ENCODE data around the gene DMPK.
"Not testable (repeated sequence)": the region's sequence is repeated elsewhere in the genome, so short reads cannot be mapped to it uniquely, and the experiment has no call there.

DMPK gene

GRCh38 chr19:45747513-45747912 lies 34.8 kb downstream of the DMPK start:
- H3K4me1 ChIP-seq (ENCODE audit: control insufficient read depth, insufficient read depth, low read length): peaks cover 4% of the 10 kb centered on the region
- no peaks in the 10 kb centered on the region for H3K27me3 ChIP-seq (replicated peaks; ENCODE audit: control insufficient read depth, insufficient read depth, low read length)
- no peaks in the 10 kb centered on the region for H3K9me3 ChIP-seq (ENCODE audit: control insufficient read depth, low read length)
- H3K9ac ChIP-seq (ENCODE audit: low read length): no peak overlapping the region
- H3K4me3 ChIP-seq (ENCODE audit: low read length): no peak overlapping the region
- no peak for DNase-seq (ENCODE audit: low read depth)
- H3K36me3 ChIP-seq (ENCODE audit: control insufficient read depth, insufficient read depth, low read length, severe bottlenecking): no peaks in the 10 kb centered on the region

- peaks cover 4% of the 10 kb centered on the region for H3K4me1 ChIP-seq (ENCODE audit: control insufficient read depth, insufficient read depth, low read length)
- no peaks in the 10 kb centered on the region for H3K27me3 ChIP-seq (replicated peaks; ENCODE audit: control insufficient read depth, insufficient read depth, low read length)
- DNase-seq (ENCODE audit: low read depth): no peak
- H3K9ac ChIP-seq (ENCODE audit: low read length): no peak overlapping the region
- H3K9me3 ChIP-seq (ENCODE audit: control insufficient read depth, low read length): no peaks in the 10 kb centered on the region
- H3K4me3 ChIP-seq (ENCODE audit: low read length): no peak overlapping the region
- H3K36me3 ChIP-seq (ENCODE audit: control insufficient read depth, insufficient read depth, low read length, severe bottlenecking): no peaks in the 10 kb centered on the region
These were observed 35.4 kb downstream of the DMPK start for GRCh38 chr19:45746866-45747265.

DNA sequence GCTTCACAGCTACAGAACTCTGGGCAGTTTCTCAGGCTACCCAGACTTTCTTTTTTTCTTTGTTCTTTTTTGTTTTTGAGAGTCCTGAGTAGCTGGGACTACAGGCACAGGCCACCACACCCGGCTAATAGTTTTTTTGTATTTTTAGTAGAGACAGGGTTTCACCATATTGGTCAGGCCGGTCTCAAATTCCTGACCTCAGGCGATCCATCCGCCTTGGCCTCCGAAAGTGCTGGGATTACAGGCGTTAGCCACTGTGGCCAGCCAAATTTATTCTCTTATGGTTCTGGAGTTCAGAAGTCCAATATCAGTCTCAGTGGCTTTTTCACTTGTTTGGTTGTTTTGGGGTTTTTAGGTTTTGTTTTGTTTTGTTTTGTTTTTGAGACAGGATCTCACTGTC lies 36.7 kb downstream of the DMPK start:
- no peaks in the 10 kb centered on the region for H3K36me3 ChIP-seq (ENCODE audit: control insufficient read depth, insufficient read depth, low read length, severe bottlenecking)
- H3K9ac ChIP-seq (ENCODE audit: low read length): no peak overlapping the region
- no peak for DNase-seq (ENCODE audit: low read depth)
- H3K9me3 ChIP-seq (ENCODE audit: control insufficient read depth, low read length): no peaks in the 10 kb centered on the region
- H3K4me3 ChIP-seq (ENCODE audit: low read length): no peak overlapping the region
- H3K4me1 ChIP-seq (ENCODE audit: control insufficient read depth, insufficient read depth, low read length): peaks cover 4% of the 10 kb centered on the region
- no peaks in the 10 kb centered on the region for H3K27me3 ChIP-seq (replicated peaks; ENCODE audit: control insufficient read depth, insufficient read depth, low read length)

DNA sequence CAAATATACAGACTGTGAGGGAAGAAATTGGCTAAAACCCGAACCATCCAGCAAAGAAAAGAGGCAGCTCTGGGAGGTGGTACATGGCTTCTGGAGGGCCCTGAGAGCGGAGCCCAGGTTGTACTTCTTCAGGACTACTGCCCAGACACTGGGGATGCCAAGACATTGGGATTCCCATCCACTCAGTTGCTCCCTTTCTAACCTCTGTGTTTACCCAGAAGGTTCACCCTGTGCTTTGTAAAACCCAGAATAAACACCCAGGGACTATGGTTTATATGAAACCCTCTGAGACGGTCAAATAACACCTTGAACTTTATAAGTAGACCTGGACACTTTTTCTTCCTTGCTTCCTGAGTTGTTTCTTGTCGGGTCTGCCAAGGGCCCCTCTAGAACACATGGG lies 39.3 kb downstream of the DMPK start:
- no peaks in the 10 kb centered on the region for H3K36me3 ChIP-seq (ENCODE audit: control insufficient read depth, insufficient read depth, low read length, severe bottlenecking)
- DNase-seq (ENCODE audit: low read depth): no peak
- no peak overlapping the region for H3K9ac ChIP-seq (ENCODE audit: low read length)

GRCh38 chr19:45739498-45740439 lies 42.5 kb downstream of the DMPK start:
- peaks cover 4% of the 10 kb centered on the region for H3K4me1 ChIP-seq (ENCODE audit: control insufficient read depth, insufficient read depth, low read length)
- H3K36me3 ChIP-seq (ENCODE audit: control insufficient read depth, insufficient read depth, low read length, severe bottlenecking): no peaks in the 10 kb centered on the region
- no peak for DNase-seq (ENCODE audit: low read depth)

More for the DNA sequence above, 39.3 kb downstream of the DMPK start:
- Histone ChIP-seq H3K4me1 (ENCODE audit: control insufficient read depth, insufficient read depth, low read length) (peaks cover 8% of the 10 kb centered on the region), H3K4me3 (ENCODE audit: low read length) (no peak overlapping the region), H3K27me3 (replicated peaks; ENCODE audit: control insufficient read depth, insufficient read depth, low read length) (no peaks in the 10 kb centered on the region), H3K9me3 (ENCODE audit: control insufficient read depth, low read length) (no peaks in the 10 kb centered on the region)

GRCh38 chr19:45733160-45733810 lies 49.0 kb downstream of the DMPK start, which contains the start of gene MEIOSIN:
MEIOSIN (plus strand) TSS chr19:45733439; CDS start chr19:45735377, 1,938 bp downstream.
- H3K4me3 ChIP-seq (ENCODE audit: low read length): no peak within 1 kb of the TSS
- H3K4me1 ChIP-seq (ENCODE audit: control insufficient read depth, insufficient read depth, low read length): peaks cover 13% of the 10 kb centered on the region
- no peaks in the 10 kb centered on the region for H3K27me3 ChIP-seq (replicated peaks; ENCODE audit: control insufficient read depth, insufficient read depth, low read length)
- H3K9ac ChIP-seq (ENCODE audit: low read length): no peak within 1 kb of the TSS
- no peaks in the 10 kb centered on the region for H3K36me3 ChIP-seq (ENCODE audit: control insufficient read depth, insufficient read depth, low read length, severe bottlenecking)
- no peak for DNase-seq (ENCODE audit: low read depth)
- no peaks in the 10 kb centered on the region for H3K9me3 ChIP-seq (ENCODE audit: control insufficient read depth, low read length)

More at GRCh38 chr19:45739498-45740439, 42.5 kb downstream of the DMPK start:
- Histone ChIP-seq H3K27me3 (replicated peaks; ENCODE audit: control insufficient read depth, insufficient read depth, low read length) (no peaks in the 10 kb centered on the region), H3K4me3 (ENCODE audit: low read length) (no peak overlapping the region), H3K9me3 (ENCODE audit: control insufficient read depth, low read length) (no peaks in the 10 kb centered on the region), H3K9ac (ENCODE audit: low read length) (no peak overlapping the region)

DNA sequence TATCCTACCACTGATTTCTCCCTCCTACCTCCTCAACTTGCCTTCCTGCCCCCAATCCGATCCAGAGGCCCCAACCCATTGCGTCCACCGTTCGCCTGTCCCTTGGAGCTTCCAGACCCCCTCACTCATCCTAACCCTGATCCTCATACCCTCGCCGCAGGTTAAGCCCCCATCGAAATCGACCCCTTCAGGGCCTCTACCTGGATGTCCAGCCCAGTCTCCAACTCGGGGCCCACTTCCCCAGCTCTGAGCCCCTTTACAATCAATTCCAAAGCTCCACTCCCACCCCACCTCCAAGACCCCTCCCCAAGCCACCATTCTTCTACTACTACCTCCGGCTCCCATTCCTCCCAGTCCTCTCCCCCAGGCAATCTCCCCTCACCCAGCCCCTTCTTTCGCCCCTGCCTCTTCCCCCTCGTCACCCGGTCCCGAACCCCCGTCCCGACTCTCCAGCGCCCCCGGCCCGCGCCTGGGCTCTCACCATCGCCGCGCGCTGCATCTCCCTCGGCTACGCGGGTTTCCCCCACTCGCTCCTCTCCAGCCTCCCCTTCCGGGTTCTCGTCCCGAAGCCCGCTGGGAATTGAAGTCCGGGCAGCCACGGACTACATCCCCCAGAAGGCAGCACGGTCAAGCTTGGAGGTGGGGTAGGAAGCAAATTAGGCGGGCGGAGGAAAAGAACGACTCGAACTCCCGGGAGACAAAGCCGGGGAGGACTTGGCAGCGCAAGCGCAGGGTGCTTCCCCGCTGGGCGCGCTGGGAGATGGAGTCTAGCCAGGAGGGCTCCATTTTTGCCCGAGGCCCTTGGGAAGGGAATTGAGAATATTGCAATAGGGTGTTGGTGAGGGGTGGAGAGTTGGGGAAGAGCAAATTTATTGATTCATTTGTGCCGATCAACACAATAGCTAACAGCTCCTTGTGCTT lies 51.7 kb downstream of the DMPK start, which contains the start of gene FBXO46:
TSS of gene FBXO46 (minus strand) at position 529 of the 921 bp plus-strand sequence. CDS start 17,401 bp downstream, outside the sequence.
- DNase-seq (ENCODE audit: low read depth): peak; percentile 99
- Histone ChIP-seq H3K4me1 (ENCODE audit: control insufficient read depth, insufficient read depth, low read length) (peaks cover 13% of the 10 kb centered on the region), H3K36me3 (ENCODE audit: control insufficient read depth, insufficient read depth, low read length, severe bottlenecking) (no peaks in the 10 kb centered on the region), H3K9me3 (ENCODE audit: control insufficient read depth, low read length) (no peaks in the 10 kb centered on the region), H3K4me3 (ENCODE audit: low read length) (peak within 1 kb of the TSS; percentile 99), H3K27me3 (replicated peaks; ENCODE audit: control insufficient read depth, insufficient read depth, low read length) (no peaks in the 10 kb centered on the region), H3K9ac (ENCODE audit: low read length) (peak within 1 kb of the TSS; percentile 96)

DNA sequence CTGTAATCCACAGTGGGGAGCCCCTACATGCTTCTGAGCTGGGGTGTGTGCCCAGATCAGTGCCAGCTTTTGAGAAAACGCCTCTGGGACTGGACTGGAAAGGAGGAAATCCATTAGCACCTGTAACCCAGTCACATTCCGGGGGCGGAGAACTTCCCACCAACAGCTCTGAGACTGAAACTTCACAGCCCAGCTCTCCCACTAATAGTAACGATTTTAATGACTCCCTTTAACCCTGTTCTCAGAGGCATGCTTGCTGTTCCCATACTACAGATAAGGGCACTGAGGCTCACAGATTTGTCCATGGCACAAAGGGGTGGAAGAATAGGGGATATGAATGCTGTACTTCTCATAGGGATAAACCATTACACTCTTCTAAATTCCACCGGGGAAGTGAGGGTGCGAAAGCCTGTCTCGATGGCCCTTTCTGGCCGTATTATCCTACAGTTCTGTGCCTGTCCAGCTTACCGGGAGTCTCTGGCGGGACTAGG lies 52.4 kb downstream of the DMPK start:
- H3K9me3 ChIP-seq (ENCODE audit: control insufficient read depth, low read length): no peaks in the 10 kb centered on the region
- H3K9ac ChIP-seq (ENCODE audit: low read length): peak overlapping the region; percentile 96
- no peaks in the 10 kb centered on the region for H3K36me3 ChIP-seq (ENCODE audit: control insufficient read depth, insufficient read depth, low read length, severe bottlenecking)
- H3K4me3 ChIP-seq (ENCODE audit: low read length): peak overlapping the region; percentile 99
- DNase-seq (ENCODE audit: low read depth): peak; percentile 43
- H3K4me1 ChIP-seq (ENCODE audit: control insufficient read depth, insufficient read depth, low read length): peaks cover 13% of the 10 kb centered on the region
- no peaks in the 10 kb centered on the region for H3K27me3 ChIP-seq (replicated peaks; ENCODE audit: control insufficient read depth, insufficient read depth, low read length)

DNA sequence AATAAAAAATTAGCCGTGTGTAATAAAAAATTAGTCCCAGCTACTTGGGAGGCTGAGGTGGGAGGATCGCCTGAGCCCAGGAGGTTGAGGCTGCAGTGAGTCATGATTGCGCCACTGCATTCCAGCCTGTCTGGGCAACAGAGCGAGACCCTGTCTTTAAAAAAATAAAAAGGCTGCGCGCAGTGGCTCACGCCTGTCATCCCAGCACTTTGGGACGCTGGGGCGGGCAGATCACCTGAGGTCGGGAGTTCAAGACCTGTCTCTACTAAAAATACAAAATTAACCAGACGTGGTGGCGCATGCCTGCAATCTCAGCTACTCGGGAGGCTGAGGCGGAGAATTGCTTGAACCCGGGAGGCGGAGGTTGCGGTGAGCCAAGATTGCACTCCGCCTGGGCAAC lies 53.6 kb downstream of the DMPK start:
- not testable (repeated sequence) for H3K27me3 ChIP-seq (replicated peaks; ENCODE audit: control insufficient read depth, insufficient read depth, low read length); H3K4me3 ChIP-seq (ENCODE audit: low read length); H3K36me3 ChIP-seq (ENCODE audit: control insufficient read depth, insufficient read depth, low read length, severe bottlenecking); H3K9me3 ChIP-seq (ENCODE audit: control insufficient read depth, low read length); H3K9ac ChIP-seq (ENCODE audit: low read length); DNase-seq (ENCODE audit: low read depth)
- peaks cover 18% of the 10 kb centered on the region for H3K4me1 ChIP-seq (ENCODE audit: control insufficient read depth, insufficient read depth, low read length)

- DNase-seq (ENCODE audit: low read depth); H3K4me3 ChIP-seq (ENCODE audit: low read length); H3K27me3 ChIP-seq (replicated peaks; ENCODE audit: control insufficient read depth, insufficient read depth, low read length); H3K9ac ChIP-seq (ENCODE audit: low read length); H3K9me3 ChIP-seq (ENCODE audit: control insufficient read depth, low read length); H3K36me3 ChIP-seq (ENCODE audit: control insufficient read depth, insufficient read depth, low read length, severe bottlenecking): not testable (repeated sequence)
- peaks cover 52% of the 10 kb centered on the region for H3K4me1 ChIP-seq (ENCODE audit: control insufficient read depth, insufficient read depth, low read length)
These were observed 62.2 kb downstream of the DMPK start for GRCh38 chr19:45720065-45720464.

Data from adipocyte (in vitro differentiated cells).